Kidney glomerular epithelial cell (primary cell): ENCODE data around the gene CLEC17A.
A peak's percentile ranks its signal among the peaks of the same experiment; 100 is the strongest.
"Not testable (repeated sequence)": the region's sequence is repeated elsewhere in the genome, so short reads cannot be mapped to it uniquely, and the experiment has no call there.

Experiments
- DNase-seq: peaks from one replicate; lab custom pipeline; 2025; lab: John Stamatoyannopoulos, UW

Gene CLEC17A

DNA sequence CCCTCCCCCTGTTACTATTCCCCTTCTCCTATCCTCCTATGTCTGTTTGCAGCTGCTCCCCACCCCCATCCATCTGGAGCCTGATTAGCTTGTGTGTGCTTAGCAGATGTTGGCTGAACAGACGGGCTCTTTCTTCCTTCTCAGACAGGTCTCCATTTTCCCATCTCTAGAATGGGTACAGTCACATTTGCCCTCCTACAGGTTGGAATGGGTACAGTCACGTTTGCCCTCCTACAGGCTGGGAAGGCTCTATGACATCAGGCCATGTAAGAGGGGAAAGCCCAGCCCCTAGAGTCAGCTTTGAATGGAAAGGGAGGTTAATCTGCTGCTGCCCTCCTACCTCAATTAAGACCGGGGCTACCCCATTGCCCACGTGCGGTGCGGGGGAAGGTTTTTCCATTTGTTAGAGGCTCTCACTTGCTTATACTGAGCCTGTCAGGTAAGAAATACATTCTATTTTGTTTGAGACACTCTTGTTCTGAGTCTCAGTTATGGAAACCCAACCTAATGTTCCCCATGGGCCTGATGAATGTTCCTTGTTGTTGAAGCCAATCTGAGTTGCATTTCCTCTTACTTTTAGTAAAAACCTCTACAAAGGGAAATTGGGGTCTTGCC is 2.2 kb upstream of the CLEC17A start:
- no peak for DNase-seq

DNA sequence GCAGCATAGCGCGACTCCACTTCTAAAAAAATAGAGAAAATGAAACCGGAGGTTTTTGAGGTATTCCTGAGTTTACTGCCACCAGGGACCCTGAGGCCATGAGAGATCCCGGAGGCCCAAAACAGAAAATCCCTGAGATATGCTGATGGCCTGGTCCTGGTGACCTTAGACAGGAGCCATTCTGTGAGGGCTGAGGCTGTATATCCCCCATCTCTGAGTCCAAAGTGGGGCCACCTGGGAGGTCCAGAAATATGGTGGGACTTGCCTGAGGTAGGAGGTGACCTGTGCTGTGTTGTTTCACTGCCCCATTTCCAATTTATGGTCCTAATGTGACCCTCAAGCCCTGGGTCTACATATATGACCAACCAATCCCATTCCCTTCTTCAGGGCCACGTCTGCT is 1.5 kb downstream of the CLEC17A start:
- not testable (repeated sequence) for DNase-seq

DNA sequence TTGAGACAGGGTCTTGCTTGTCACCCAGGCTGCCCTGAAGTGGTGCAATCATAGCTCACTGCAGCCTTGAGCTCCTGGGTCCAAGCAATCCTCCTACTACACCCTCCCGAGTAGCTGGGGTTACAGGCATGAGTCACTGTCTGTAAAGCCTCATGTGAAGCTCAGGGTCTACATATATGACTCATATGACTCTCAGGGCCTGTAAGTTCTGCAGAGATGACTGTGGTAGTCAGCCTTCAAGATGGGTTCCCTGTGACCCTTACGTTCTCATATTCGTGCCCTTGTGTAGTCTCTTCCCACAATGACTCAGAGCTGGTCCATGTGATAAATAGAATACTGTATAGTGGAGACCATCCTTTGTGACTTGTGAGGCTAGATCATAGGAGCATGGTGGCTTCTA is 2.3 kb downstream of the CLEC17A start:
- DNase-seq, result not testable (repeated sequence)

DNA sequence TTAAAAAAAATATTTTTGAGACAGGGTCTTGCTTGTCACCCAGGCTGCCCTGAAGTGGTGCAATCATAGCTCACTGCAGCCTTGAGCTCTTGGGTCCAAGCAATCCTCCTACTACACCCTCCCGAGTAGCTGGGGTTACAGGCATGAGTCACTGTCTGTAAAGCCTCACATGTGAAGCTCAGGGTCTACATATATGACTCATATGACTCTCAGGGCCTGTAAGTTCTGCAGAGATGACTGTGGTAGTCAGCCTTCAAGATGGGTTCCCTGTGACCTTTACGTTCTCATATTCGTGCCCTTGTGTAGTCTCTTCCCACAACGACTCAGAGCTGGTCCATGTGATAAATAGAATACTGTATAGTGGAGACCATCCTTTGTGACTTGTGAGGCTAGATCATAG is 6.5 kb downstream of the CLEC17A start:
- DNase-seq, result not testable (repeated sequence)

DNA sequence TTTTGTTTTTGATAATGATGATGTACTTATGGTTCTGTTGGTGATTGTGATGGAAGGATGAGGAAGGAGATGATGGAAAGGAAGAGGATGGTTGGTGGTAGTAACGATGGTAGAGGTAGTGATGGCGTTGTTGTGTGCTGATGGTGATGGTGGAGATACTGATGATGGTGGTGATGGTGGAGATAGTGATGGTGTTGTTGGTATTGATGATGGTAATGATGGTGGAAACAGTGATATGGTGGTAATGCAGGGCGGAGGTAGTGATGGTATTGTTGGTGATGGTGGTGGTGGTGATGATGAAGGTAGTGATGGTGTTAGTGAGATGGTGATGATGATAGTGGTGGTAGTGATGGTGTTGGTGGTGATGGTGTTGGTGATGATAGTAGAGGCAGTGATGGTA is 12.7 kb downstream of the CLEC17A start:
- DNase-seq, result no peak

DNA sequence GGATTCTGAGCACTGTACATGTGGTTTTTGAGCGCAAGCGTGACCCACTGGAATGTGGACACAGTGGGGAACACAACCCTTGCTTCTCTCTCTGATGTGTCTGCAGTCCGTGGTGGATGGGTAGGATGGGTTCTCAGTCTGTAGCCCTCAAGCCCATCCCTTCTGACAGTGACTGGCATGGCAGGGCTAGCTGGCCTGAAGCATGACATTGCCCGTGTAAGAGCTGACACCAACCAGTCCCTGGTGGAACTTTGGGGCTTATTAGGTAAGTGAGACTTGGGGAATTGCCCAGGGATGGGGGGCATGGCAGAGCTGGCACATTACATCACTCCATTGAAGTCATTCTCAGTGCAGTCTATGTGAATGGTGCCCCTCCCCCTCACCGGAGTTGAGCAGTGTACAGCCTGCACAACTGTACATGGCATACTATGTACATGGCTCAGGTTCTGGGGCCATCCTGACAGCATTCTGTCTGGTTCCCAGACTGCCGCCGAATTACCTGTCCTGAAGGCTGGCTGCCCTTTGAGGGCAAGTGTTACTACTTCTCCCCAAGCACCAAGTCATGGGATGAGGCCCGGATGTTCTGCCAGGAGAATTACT is 16.8 kb downstream of the CLEC17A start:
- no peak for DNase-seq

DNA sequence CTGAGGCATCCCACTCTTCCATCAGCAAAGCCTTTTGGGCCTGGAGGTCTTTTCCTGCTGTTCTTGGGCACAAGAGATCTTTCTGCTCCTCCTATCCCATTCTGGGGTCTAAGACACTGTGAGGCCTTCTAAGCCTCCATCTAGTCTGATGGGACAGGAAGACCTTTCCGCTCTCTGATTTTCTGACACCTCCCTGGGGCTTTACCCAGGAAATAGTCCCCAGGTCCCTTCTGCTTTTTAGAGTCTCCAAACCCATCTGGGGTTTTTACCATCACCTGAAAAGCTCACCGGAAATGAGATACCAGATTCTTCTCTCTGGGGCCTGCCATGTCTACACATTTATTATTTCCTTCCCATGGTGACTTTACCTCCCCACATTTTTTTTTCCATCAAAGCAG is 21.1 kb downstream of the CLEC17A start:
- no peak for DNase-seq

DNA sequence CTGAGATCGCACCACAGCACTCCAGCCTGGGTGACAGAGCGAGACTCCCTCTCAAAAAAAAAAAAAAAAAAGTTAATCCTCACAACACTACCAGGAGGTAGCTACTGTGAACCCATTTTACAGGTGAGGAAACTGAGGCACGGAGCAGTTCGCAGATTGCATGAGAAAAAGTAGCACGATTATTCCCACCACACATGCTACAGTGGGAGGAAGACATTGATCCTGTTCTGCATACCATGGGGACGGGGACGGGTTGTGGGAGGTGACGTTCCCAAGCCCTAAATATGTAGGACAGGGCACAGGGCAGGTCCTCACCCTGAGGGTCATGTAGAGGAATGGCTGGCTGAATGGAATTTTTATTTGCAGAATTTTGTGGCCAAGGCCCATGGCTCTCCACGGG is 23.7 kb downstream of the CLEC17A start:
- DNase-seq, result no peak

DNA sequence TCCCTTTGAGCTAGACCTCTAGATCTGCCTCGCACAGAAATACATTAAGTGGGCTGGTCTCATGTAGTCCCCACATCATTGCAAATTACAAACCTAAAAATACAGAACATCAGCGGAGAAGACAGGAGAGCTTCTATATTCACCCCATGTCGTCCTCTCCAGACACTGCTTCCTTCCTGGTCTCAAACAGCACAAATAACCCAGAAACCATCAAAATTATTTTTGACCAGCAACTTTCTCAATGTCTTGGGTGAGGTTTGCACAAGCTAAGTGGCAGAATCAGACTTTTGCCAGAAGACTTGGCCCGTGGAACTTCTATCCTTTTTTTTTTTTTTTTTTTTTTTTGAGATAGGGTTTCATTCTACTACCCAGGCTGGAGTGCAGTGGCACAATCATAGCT is 28.2 kb downstream of the CLEC17A start:
- no peak for DNase-seq

DNA sequence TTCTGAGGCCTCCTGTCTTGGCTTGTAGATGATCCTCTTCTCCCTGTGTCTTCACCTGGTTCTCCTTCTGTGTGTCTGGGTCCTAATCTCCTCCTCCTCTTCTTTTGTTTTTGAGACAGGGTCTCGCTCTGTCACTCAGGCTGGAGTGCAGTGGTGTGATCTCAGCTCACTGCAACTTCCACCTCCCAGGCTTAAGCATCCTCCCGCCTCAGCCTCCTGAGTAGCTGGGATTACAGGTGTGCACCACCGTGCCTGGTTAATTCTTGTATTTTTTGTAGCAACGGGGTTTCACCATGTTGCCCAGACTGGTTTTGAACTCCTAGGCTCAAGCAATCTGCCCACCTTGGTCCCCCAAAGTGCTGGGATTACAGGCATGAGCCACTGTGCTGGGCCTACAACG is 29.4 kb downstream of the CLEC17A start:
- not testable (repeated sequence) for DNase-seq

DNA sequence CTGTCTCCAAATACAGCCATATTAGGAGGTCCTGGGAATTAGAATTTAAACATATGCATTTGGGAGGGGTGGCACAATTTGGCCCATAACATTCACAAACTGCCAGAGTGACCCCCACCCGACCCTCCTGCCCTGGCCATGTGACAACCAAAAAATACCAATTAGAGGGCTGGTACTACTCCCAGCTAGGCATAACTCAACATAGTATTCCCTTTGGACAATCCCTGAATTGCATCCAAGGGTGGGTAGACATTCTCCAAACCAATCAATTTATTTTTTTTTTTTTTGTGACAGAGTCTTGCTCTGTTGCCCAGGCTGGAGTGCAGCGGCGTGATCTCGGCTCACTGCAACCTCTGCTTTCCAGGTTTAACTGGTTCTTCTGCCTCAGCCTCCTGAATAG is 29.8 kb downstream of the CLEC17A start:
- DNase-seq, result no peak

DNA sequence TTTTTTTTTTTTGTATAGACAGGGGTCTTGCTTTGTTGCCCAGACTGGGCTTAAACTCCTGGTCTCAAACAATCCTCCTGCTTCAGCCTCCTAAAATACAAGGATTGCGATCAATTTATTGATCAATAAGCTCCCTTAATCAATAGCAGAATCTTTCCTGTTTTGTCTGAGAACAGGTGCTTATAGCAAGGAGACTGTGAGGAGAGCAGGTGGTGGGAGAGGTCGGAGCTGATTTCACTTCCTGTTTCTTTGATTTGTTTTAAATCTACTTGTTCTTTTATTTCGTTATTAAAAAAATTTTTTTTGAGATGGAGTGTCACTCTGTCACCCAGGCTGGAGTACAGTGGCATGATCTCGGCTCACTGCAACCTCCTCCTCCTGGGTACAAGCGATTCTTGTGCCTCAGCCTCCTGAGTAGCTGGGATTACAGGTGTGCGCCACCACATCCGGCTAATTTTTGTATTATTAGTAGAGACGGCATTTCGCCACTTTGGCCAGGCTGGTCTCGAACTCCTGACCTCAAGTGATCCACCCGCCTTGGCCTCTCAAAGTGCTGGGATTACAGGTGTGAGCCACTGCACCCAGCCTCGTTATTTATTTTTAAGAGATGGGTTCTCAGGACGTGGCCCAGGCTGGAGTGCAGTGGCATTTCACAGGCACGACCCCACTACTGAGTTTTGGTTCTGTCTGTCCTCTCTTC is 30.7 kb downstream of the CLEC17A start:
- not testable (repeated sequence) for DNase-seq

DNA sequence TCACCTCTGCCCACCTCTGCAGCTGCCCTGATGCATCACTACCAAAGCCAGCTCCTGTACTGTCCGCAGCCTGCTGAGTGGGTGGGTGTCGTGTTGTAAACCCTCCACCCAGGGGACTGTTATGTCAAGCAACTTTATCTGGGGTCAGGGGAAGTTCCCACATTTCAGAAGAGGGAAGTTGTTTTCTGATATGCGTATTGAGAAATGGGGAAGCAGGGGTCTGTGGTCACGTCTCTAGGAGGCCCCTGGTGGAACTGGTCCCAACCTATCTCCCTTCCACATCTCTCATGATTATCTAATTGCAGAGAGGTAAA is 31.2 kb downstream of the CLEC17A start:
- no peak for DNase-seq

DNA sequence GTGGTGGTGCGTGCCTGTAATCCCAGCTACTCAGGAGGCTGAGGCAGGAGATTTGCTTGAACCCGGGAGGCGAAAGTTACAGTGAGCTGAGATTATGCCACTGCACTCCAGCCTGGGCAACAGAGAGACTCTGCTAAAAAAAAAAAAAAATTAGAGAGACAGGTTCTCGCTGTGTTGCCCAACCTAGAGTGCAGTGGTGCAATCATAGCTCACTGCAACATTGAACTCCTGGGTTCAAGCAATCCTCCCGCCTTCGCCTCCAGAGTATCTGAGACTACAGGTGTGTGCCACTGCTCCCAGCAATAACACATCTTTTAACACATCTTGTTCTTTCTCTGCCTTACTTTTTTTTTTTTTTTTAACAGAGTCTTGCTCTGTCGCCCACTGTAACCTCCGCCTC is 32.7 kb downstream of the CLEC17A start:
- no peak for DNase-seq

DNA sequence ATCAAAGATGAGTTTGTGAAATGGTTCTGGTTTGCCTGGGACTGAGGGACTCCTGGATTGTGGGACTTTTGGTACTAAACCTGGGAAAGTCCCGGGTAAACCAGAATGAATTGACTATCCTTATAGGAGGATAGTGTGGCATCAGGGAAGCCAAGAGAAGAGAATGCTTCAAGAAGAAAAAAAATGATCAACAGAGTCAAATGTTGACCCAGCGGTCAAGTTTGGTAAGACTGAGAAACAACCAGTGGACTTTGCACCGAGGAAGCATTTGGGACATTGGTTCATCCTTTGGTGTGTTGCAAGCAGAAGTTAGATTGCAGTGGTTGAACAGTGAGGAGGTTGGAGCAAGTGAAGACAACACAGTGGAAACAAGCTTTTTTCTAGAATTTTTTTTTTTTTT is 33.5 kb downstream of the CLEC17A start:
- DNase-seq, result no peak

DNA sequence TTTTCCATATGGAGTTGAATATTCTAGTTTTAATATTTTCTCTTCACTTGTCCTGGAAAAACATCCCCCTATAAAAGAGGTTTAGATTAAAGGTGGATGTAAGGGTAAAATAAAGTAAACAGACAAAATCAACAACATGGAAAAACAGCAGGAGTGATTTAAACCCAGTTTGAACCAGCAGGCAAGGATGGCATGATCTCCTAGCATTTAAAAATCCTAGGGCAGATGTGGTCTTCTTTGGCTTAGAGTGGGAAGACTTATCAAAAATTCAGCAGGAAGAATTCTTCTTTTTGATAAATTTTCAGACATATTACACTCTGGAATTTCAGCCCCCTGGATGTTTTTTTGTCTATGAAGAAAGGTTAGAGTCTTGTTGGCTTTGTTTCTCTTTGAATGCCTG is 36.5 kb downstream of the CLEC17A start:
- no peak for DNase-seq

DNA sequence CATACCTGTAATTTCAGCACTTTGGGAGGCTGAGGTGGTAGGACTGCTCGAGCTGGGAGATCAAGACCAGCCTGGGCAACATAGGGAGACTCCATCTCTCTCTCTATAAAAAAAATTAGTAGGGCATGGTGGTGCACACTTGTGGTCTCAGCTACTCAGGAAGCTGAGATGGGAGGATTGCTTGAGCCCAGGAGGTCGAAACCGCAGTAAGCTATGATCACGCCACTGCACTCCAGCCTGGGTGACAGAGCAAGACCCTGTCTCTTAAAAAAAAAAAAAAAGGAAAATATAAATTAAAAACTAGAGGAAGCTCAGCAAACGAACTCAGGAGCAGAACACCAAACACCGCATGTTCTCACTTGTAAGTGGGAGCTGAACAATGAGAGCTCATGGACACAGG is 41.6 kb downstream of the CLEC17A start:
- DNase-seq, result not testable (repeated sequence)

DNA sequence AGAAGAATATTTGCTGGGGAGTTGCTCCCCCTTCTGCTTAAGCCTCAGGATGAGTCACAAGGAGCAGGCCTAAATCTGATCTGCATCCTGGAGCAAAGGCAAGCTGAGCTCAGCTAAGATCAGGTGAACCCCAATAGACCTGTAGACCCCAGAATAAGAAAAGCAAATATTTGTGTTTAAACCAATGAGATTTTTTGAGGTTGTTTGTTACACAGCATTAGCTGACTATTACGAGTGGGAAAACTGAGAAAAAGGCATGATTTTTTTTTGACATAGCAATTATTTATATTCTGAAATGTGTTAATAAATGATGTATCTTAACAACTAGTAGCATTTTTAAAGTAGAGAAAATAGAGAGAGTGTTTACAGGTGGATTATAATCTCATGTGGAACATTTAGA is 46.7 kb downstream of the CLEC17A start:
- DNase-seq, result no peak

DNA sequence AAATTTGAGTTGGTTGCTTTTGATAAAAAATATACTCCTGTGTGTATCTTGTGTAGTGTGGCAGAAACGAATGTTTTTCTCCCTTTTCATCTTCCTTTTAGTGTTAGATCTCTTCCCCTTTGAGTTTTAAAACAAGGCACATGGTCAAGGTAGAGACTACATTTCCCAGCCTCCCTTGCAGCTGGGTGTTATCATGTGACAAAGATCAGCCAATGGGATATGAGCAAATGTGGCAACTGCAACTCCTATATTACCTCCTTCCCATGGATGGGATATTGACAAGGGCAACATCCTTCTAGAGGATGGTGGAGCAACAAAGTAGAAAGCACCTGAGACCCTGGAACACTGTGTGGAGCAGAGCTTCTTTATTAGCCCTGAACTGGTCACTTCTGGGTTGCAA is 49.4 kb downstream of the CLEC17A start:
- peak; percentile 2 for DNase-seq

DNA sequence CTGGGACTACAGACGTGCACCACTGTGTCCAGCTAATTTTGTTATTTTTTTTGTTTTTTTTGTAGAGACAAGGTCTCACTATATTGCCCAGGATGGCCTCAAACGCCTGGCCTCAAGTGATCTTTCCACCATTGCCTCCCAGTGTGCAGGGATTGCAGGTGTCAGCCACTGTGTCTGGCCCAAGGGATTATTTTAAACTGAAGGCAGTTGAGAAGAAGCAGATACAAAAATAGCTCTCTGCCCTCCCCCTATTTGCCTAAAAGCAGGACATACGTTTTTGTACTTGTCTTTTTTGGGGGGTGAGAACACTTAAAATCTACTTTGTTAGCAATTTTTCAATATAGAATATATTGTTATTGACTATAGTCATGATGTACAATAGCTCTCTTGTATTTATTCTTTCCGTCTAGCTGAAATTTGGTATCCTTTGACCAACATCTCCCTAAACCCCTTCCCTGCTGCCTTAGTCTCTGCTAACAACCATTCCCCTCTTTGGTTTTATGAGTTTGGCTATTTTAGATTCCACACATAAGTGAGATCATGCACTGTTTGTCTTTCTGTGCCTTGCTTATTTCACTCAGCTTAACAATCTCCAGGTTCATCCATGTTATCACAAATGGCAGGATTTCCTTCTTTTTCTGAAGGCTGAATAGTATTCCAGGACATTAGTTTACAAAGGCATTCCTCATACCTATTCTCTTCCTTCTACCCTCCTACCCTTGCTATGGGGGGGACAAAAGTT is 56.8 kb downstream of the CLEC17A start:
- no peak for DNase-seq

DNA sequence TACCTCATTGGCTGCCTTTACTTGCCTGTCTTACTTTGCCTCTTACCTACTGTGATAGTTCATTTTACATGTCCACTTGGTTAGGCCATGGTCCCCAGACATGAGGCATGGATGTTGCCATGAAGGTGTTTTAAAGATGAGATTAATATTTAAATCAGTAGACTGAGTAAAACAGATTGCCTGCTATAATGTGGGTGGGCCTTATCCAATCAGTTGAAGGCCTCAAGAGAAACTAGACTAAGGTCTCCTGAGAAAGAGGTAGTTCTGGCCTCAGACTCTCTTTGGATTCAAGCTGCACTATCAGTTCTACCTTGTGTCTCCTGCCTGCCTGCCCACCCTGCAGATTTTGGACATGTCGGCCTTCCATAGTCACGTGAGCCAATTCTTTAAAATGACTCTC is 65.6 kb downstream of the CLEC17A start:
- DNase-seq, result no peak

DNA sequence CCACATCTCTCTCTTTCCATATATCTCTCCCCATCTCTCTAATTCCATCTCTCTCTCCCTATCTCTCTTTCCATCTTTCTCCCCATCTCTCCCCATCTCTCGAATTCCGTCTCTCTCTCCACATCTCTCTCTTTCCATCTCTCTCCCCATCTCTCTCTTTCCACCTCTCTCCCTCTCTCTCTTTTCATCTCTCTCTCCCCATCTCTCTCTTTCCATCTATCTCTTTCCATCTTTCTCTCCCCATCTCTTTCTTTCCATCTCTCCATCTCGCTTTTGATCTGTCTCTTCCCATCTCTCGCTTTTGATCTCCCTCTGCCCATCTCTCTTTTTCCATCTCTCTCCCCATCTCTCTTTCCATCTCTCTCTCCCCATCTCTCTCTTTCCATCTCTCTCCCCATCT is 66.1 kb downstream of the CLEC17A start:
- no peak for DNase-seq

DNA sequence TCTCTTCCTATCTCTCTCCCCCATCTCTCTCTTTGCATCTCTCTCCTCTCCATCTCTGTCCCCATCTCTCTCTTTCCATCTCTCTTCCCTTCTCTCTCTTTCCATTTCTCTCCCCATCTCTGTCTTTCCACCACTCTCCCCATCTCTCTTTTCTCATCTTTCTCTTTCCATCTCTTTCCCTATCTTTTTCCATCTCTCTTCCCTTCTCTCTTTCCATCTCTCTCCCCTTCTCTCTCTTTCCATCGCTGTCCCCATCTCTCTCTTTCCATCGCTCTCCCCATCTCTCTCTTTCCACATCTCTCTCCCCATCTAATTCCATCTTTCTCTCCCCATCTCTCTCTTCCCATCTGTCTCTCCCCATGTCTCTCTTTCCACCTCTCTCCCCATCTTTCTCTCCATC is 67.3 kb downstream of the CLEC17A start:
- no peak for DNase-seq
